Activated T-cell treated with anti-CD3 and anti-CD28 coated beads, Interleukin-2, amount 50 U/mL, for 4 hours (primary cell): ENCODE data around the gene RAB26. TPM values are rescaled to one million over a fixed set of nuclear protein-coding genes. Genes with fewer than 3 reads are reported as not detected.

Source experiments
- ATAC-seq, 2 donors: fragments of 200-7000 bp; cut with Tn5 transposase; one replicate each; pipeline ENCODE4 v1.10.0; 2021
- DNase-seq: peaks from one replicate; pipeline ENCODE4 v3.0.0-alpha.2; 2020
- H3K27me3 Mint-ChIP-seq: one replicate; pipeline ENCODE4 v1.8.0; 2021; ENCODE audit warnings: low read depth, mixed read lengths
- H3K36me3 Mint-ChIP-seq: one replicate; pipeline ENCODE4 v1.8.0; 2022; ENCODE audit warnings: mixed read lengths; ENCODE audit not compliant: insufficient read depth
- H3K4me1 Mint-ChIP-seq: one replicate; pipeline ENCODE4 v1.8.0; 2021; ENCODE audit warnings: low read depth, mixed read lengths
- H3K4me3 Mint-ChIP-seq: one replicate; pipeline ENCODE4 v1.8.0; 2021; ENCODE audit warnings: mild to moderate bottlenecking, moderate library complexity, mixed read lengths
- H3K9me3 Mint-ChIP-seq: one replicate; pipeline ENCODE4 v1.8.0; 2021; ENCODE audit warnings: mixed read lengths
- total RNA-seq, 3 donors: library from RNA; stranded (reverse); gene quantifications; one replicate each; pipeline ENCODE4 v1.2.1, GENCODE V29; 2021

RAB26 gene
- total RNA-seq, 3 donors from 2014 or later = not detected

- Mint-ChIP-seq H3K27me3 (no peaks in the 10 kb centered on the region), H3K4me1 (peaks cover 7% of the 10 kb centered on the region), H3K4me3 (peak overlapping the region; percentile 14), H3K9me3 (no peaks in the 10 kb centered on the region), H3K36me3 (no peaks in the 10 kb centered on the region)
- no peak for ATAC-seq
- DNase-seq = no peak
These were observed 2.6 kb upstream of the RAB26 start for GRCh38 chr16:2145843-2146242.

- Mint-ChIP-seq H3K4me3 (no peak overlapping the region), H3K9me3 (no peaks in the 10 kb centered on the region)
- ATAC-seq = no peak
These were observed 1.0 kb upstream of the RAB26 start for GRCh38 chr16:2147378-2147777.

DNA sequence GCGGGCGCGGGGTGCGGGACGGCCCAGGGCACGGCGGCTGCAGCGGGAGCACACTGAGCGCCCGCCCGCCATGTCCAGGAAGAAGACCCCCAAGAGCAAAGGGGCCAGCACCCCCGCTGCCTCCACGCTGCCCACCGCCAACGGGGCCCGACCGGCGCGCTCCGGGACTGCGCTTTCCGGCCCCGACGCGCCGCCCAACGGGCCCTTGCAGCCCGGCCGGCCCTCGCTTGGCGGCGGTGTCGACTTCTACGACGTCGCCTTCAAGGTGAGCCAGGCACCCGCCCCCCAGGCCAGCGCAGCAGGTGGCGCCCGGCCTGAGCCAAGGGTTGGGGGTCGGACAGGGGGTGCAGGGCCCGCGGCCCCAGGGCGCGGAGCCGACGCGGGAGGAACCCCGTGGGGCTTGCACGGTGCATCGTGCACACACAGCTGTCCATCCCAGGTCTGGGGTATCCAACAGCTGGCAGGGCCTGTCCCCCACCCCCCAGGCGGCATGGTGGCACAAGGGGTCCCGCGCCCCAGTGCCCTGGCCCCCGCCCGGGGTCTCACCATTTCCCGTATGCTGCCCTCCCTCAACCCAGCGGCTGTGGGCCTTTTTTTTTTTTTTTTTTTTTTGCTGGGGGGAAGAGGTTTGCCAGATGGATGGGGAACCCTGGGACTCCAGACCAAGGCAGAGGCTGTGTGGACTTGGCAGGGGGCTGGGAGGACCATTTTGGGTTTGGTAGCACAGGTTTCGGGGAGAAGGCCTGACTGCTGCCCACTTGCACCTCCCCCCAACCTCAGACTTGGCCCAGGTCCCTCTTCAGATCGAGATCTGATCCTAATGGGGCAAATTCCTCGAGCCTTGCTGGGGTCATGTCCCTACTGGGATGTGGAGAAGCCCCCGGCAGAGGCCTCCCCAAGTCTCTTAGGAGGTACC lies 547 bp downstream of the RAB26 start:
- Mint-ChIP-seq H3K36me3 (peaks cover 18% of the 10 kb centered on the region), H3K9me3 (no peaks in the 10 kb centered on the region), H3K27me3 (no peaks in the 10 kb centered on the region), H3K4me3 (peak overlapping the region; percentile 54), H3K4me1 (peaks cover 18% of the 10 kb centered on the region)
- DNase-seq (no peak), ATAC-seq (peak; percentile 8 to 14)

More at GRCh38 chr16:2147378-2147777, 1.0 kb upstream of the RAB26 start:
- Mint-ChIP-seq H3K27me3 (no peaks in the 10 kb centered on the region), H3K36me3 (peaks cover 6% of the 10 kb centered on the region), H3K4me1 (peaks cover 15% of the 10 kb centered on the region)
- DNase-seq = no peak

DNA sequence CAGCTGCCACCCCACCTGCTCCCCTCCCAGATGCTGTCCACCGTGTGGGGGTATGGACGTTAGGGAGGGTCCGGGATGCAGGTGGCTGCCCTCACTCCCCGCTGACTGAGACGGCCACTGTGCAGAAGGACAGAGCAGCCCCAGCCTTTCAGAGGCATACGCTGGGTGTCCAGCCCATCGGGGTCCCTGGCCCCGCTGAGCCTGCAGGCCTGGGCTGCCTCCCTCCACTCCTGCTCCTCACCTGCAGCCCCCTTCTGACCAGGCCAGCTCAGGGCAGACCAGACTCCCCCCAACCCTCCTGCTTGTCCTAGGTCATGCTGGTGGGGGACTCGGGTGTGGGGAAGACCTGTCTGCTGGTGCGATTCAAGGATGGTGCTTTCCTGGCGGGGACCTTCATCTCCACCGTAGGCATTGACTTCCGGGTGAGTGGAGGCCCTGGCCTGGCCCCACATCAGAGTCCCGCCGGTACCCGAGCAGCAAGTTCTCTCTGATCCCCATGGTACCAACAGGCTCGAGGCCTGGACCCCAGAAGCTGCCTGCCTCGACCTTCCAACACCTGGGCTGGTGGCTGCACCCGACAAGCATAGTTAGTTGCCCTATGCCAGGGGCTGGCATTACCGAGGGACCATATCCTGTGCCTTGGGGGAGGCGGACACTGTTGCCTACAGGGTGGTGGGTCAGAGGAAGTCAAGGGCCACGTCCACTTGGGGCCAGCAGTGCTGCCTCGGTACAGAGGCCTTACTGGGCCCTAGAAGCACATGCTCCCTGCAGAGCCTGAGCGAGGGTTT lies 1.4 kb downstream of the RAB26 start:
- Mint-ChIP-seq H3K9me3 (no peaks in the 10 kb centered on the region), H3K4me3 (peak overlapping the region; percentile 29), H3K36me3 (peaks cover 27% of the 10 kb centered on the region), H3K27me3 (no peaks in the 10 kb centered on the region), H3K4me1 (peaks cover 18% of the 10 kb centered on the region)
- DNase-seq (no peak), ATAC-seq (no peak)

DNA sequence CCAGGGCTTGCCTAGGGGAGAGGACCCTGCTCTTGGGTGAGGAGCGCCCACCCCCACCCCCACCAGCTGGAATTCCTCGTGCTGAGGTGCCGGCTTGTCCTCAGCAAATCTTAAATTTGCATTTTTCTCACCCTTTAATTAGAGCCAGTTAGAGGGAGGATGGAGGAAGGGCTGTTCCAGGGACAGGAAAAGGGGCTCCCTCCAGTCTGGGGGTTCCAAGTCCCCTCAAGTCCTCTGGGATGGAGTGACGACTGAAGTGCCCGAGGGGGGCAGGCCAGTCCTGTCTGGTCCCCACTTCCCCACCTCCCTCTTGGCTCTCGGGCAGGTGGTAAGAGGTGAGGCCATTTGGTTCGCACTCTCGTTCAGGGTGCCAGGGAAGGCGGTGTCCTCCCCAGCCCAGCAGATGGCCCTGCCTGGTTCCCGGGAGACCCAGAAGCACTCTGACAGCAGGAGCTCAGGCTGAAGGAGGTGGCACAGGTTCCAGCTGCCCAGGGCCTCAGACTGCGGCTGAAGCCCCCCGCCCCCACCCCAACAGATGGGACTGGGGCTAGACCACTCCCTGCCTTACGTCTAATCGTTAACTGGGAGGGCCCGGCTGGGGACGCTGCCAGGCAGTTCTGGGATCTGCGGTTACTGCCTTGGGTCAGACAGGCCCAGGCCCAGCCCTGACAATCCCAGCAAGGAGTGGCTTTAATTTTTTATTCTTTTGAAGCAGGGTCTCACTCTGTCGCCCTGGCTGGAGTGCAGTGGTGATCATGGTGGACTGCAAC lies 2.2 kb downstream of the RAB26 start:
- DNase-seq (no peak), ATAC-seq (no peak)
- H3K4me1 Mint-ChIP-seq = peaks cover 18% of the 10 kb centered on the region
- H3K4me3 Mint-ChIP-seq = peak overlapping the region; percentile 93
- H3K27me3 Mint-ChIP-seq = no peaks in the 10 kb centered on the region
- peaks cover 28% of the 10 kb centered on the region for H3K36me3 Mint-ChIP-seq
- no peaks in the 10 kb centered on the region for H3K9me3 Mint-ChIP-seq

GRCh38 chr16:2151188-2152091 lies 3.0 kb downstream of the RAB26 start:
- ATAC-seq (no peak), DNase-seq (no peak)
- Mint-ChIP-seq H3K36me3 (peaks cover 28% of the 10 kb centered on the region), H3K9me3 (no peaks in the 10 kb centered on the region), H3K27me3 (no peaks in the 10 kb centered on the region), H3K4me3 (peak overlapping the region; percentile 93), H3K4me1 (peaks cover 21% of the 10 kb centered on the region)

DNA sequence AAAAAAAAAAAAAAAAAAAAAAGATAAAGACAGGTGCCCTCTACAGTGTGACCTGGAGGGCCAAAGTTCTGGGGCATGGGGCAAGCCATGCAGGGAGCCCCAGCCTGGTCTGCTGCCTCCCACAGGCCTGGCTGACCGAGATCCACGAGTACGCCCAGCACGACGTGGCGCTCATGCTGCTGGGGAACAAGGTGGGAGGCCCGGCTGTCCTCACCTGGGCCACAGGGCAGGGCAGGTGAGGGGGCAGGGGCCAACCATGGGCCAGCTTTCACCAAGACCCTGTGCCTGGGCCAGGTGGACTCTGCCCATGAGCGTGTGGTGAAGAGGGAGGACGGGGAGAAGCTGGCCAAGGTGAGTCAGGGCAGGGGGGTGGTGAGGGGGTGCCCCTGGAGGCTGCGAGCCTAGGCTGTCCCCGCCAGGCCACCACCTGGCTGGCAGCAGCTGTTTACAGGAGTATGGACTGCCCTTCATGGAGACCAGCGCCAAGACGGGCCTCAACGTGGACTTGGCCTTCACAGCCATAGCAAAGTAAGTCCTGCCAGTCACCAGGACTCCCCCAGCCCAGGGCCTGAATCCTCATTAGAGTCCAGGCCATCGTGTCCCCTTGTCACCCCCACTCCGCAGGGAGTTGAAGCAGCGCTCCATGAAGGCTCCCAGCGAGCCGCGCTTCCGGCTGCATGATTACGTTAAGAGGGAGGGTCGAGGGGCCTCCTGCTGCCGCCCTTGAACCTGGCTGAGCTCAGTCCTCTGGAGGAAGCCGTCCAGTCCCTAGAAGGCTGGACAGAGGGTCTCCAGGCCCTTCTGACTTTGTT lies 4.5 kb downstream of the RAB26 start:
- ATAC-seq (peak in 1 of 2 donors; percentile 5), DNase-seq (no peak)
- H3K27me3 Mint-ChIP-seq = no peaks in the 10 kb centered on the region
- no peaks in the 10 kb centered on the region for H3K9me3 Mint-ChIP-seq
- peaks cover 34% of the 10 kb centered on the region for H3K4me1 Mint-ChIP-seq
- H3K4me3 Mint-ChIP-seq = peak overlapping the region; percentile 93
- peaks cover 28% of the 10 kb centered on the region for H3K36me3 Mint-ChIP-seq

DNA sequence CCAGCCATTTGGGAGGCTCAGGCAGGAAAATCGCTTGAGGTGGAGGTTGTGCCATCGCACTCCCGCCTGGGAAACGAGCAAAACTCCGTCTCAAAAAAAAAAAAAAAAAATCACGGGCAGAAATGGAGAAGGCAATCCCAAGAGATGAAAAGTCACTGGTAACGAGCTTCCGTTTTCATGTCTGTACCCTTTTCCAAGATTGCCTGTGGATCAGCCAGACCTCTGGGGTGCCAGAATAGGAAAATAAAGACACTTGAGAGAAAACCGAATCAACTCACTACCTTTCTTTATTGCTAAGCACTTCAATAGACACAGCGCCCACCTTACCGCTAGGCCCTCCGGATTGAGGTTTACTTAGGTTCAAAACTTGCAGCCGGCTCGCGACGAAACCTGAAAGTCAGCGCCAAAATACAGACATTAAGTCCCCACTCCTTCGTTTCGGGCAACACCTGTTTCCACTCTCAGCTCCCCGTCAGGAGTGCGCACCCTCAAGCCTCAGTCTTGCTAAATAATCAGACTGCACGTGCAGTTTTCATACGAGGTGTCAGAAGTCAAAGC lies 6.2 kb downstream of the RAB26 start:
- Mint-ChIP-seq H3K36me3 (peaks cover 28% of the 10 kb centered on the region), H3K4me1 (peaks cover 36% of the 10 kb centered on the region), H3K27me3 (no peaks in the 10 kb centered on the region), H3K4me3 (peak overlapping the region; percentile 93), H3K9me3 (no peaks in the 10 kb centered on the region)
- peak; percentile 28 for DNase-seq
- ATAC-seq = no peak

GRCh38 chr16:2155091-2155950 lies 6.9 kb downstream of the RAB26 start, which contains the start of gene TRAF7:
Gene TRAF7 (plus strand): TSS chr16:2155782. CDS start chr16:2163921, 8,139 bp downstream.
- Mint-ChIP-seq H3K36me3 (peaks cover 28% of the 10 kb centered on the region), H3K4me3 (peak within 1 kb of the TSS; percentile 98), H3K4me1 (peaks cover 29% of the 10 kb centered on the region), H3K9me3 (no peaks in the 10 kb centered on the region), H3K27me3 (no peaks in the 10 kb centered on the region)
- ATAC-seq = peak; percentile 85 to 86
- peak; percentile 94 for DNase-seq

DNA sequence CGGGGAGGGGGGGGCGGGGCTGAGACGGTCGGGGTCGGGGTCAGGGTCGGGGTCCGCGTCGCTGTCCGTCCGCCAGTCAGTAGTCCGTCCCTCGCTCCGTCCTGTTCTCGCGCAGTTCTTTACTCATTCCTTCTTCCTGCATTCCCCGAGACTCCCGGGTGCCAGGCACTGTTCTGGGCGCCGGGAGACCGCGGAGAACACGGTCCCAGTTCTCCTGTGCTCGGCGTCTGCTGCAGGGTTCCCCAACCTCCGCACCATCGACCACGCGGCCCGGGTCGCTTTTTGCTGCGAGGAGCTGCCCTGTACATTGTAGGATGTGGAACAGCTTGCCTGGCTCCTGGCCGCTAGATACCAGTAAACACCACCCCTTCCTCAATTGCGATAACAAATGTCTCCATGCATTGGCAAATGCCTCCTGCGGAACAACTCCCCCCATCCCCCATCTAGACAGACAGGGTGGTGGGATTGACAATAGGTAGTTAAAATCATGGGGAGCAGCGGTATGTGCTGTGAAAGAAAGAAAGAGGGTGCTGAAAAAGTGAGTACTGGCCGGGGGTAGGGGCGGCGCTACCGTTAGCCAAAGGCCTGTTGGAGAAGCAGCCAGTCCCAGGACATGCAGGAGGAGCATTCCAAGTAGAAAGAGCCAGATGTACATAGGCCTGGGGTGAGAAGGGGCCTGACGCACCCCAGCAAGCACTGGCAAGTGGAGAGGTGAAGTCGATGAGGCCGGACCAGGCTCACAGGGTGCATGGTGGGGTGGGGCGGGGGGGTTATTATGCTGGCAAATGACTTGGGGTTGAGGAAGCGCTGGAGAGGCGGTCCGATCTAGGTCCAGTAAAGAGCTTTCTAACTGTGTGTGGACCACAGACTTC lies 7.8 kb downstream of the RAB26 start:
- peaks cover 26% of the 10 kb centered on the region for H3K36me3 Mint-ChIP-seq
- H3K9me3 Mint-ChIP-seq = no peaks in the 10 kb centered on the region
- ATAC-seq = no peak

GRCh38 chr16:2156849-2157224 lies 8.4 kb downstream of the RAB26 start:
- H3K27me3 Mint-ChIP-seq = no peaks in the 10 kb centered on the region
- H3K4me3 Mint-ChIP-seq = peak overlapping the region; percentile 98
- no peaks in the 10 kb centered on the region for H3K9me3 Mint-ChIP-seq
- DNase-seq (no peak), ATAC-seq (no peak)
- peaks cover 23% of the 10 kb centered on the region for H3K36me3 Mint-ChIP-seq
- peaks cover 24% of the 10 kb centered on the region for H3K4me1 Mint-ChIP-seq

More for the DNA sequence above, 7.8 kb downstream of the RAB26 start:
- no peaks in the 10 kb centered on the region for H3K27me3 Mint-ChIP-seq
- H3K4me3 Mint-ChIP-seq = peak overlapping the region; percentile 98
- DNase-seq = no peak
- H3K4me1 Mint-ChIP-seq = peaks cover 28% of the 10 kb centered on the region
